B cell (primary cell): Measurements from ENCODE around the gene ATG16L1.

Experiments
- EZH2 ChIP-seq: IDR thresholded peaks from 2 replicates; pipeline ENCODE4 v1.6.1; 2012; ENCODE audit warnings: borderline replicate concordance, low read depth, mild to moderate bottlenecking, moderate library complexity, low read length; ENCODE audit not compliant: insufficient read depth, poor library complexity, severe bottlenecking
- TF ChIP-seq, protein P1 (sequence below): fragments of 200-600 bp; IDR thresholded peaks from one replicate; pipeline ENCODE4 v1.8.0; 2022; ENCODE audit warnings: antibody characterized with exemption, mild to moderate bottlenecking

DNA sequence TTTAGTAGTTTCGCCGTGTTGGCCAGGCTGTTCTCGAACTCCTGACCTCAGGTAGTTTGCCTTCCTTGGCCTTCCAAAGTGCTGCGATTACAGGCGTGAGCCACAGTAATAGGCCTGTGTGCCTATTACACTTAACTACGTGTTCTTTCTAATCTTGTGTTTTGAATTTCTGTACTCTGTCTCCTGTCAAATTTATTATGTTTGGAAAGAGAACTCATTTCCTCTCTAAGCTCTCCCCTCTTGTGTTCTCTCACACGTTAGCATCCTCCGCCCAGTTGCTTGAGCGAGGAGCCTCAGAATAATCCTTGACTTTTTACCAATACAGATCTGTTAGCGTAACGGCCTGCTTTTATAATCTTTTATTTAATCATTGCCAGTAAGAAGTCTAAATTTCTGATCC lies 3.7 kb downstream of the ATG16L1 start:
- TF ChIP-seq, protein P1, sequence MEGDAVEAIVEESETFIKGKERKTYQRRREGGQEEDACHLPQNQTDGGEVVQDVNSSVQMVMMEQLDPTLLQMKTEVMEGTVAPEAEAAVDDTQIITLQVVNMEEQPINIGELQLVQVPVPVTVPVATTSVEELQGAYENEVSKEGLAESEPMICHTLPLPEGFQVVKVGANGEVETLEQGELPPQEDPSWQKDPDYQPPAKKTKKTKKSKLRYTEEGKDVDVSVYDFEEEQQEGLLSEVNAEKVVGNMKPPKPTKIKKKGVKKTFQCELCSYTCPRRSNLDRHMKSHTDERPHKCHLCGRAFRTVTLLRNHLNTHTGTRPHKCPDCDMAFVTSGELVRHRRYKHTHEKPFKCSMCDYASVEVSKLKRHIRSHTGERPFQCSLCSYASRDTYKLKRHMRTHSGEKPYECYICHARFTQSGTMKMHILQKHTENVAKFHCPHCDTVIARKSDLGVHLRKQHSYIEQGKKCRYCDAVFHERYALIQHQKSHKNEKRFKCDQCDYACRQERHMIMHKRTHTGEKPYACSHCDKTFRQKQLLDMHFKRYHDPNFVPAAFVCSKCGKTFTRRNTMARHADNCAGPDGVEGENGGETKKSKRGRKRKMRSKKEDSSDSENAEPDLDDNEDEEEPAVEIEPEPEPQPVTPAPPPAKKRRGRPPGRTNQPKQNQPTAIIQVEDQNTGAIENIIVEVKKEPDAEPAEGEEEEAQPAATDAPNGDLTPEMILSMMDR, result no peak
- no peak for TF ChIP-seq EZH2
